ENCODE data around the gene KIF21B. TPM values are rescaled to one million over a fixed set of nuclear protein-coding genes. Genes with fewer than 3 reads are reported as not detected.
"Not testable (repeated sequence)": the region's sequence is repeated elsewhere in the genome, so short reads cannot be mapped to it uniquely, and the experiment has no call there.

KIF21B gene
- total and polyA plus RNA-seq, 4 experiments from 2014 or later: 0.55 to 94.7 (median 50.4) TPM

DNA sequence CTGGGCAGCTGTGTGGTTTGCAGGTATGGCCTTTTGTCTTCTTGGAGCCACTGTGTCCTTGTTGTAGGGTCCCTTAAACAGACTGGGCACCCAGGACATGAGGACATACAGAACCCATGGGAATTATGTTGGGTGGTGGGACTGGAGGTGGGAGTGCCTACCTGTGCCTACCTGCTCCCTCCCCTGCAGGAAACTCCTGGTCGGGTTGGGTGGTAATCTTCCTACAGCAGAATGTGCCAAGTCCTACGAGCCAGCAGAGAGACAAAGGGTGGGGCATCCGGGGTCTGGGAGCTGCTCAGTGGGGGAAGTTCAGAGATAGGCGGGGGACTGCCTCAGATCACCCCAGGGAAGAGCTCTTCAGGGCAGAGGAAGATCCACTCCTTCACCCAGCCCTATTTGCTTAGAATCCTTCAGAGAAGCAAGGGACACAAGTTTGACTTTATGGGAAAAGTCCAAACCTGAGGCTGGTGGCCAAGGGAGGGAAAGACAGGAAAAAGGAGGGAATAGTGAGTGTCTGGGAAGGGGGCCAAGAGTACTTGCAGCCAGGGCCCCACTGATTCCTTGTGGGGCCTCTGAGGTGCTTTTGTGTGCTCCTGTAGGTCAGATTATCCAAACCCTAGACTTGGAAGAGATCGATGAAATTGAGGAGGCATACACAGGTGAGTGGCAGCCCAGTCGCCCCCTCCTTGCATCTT lies 58.3 kb downstream of the KIF21B start:
- peak overlapping the region in 1 of 7 donors; percentile 79 for H3K27ac Mint-ChIP-seq
- H3K27me3 Mint-ChIP-seq: no peaks in the 10 kb centered on the region
- H3K9me3 ChIP-seq (ENCODE audit: control insufficient read depth in 1 of 2, low read length in 2 of 2): no peaks in the 10 kb centered on the region
- H3K36me3 Mint-ChIP-seq: peaks cover 7 to 24% of the 10 kb centered on the region in 2 donors
- ChIA-PET POLR2A (ENCODE audit: partially characterized antibody) (no interaction called here), CTCF (ENCODE audit: partially characterized antibody) (no interaction called here)
- no peaks in the 10 kb centered on the region for H3K27me3 ChIP-seq (ENCODE audit: insufficient read depth, low read length)
- intact Hi-C loops (cut with micrococcal nuclease): loop anchor here (10.0 kb wide), 1 partner anchor 70 kb away; the partner anchor contains the start of gene INAVA
- H3K4me3 ChIP-seq (ENCODE audit: low read length in 2 of 2): no peak overlapping the region
- no peak for DNase-seq
- peaks cover 0 to 9% (median under 1%) of the 10 kb centered on the region in 4 donors for H3K4me1 Mint-ChIP-seq
- H3K36me3 ChIP-seq (ENCODE audit: insufficient read depth, low read length): no peaks in the 10 kb centered on the region
- H3K4me1 ChIP-seq (ENCODE audit: insufficient read depth, low read length): no peaks in the 10 kb centered on the region
- no peak overlapping the region for H3K4me3 Mint-ChIP-seq
- H3K9me3 Mint-ChIP-seq: no peaks in the 10 kb centered on the region
- no peak overlapping the region for H3K27ac ChIP-seq (ENCODE audit: low read depth, low read length)

GRCh38 chr1:200963888-200964287 lies 59.6 kb downstream of the KIF21B start:
- H3K9me3 Mint-ChIP-seq; DNase-seq; H3K4me1 ChIP-seq (ENCODE audit: insufficient read depth, low read length); H3K4me1 Mint-ChIP-seq; H3K36me3 ChIP-seq (ENCODE audit: insufficient read depth, low read length); H3K27me3 Mint-ChIP-seq; H3K4me3 ChIP-seq (ENCODE audit: low read length in 2 of 2); H3K27me3 ChIP-seq (ENCODE audit: insufficient read depth, low read length); POLR2A ChIA-PET (ENCODE audit: partially characterized antibody); H3K4me3 Mint-ChIP-seq; H3K9me3 ChIP-seq (ENCODE audit: control insufficient read depth in 1 of 2, low read length in 2 of 2); H3K27ac ChIP-seq (ENCODE audit: low read depth, low read length): not testable (repeated sequence)
- intact Hi-C loops (cut with micrococcal nuclease): loop anchor here (10.0 kb wide), 1 partner anchor 69 kb away; the partner anchor contains the start of gene INAVA
- peak overlapping the region in 1 of 7 donors; percentile 84 for H3K27ac Mint-ChIP-seq
- CTCF ChIA-PET (ENCODE audit: partially characterized antibody): interaction anchor here (5.2 kb wide), 1 partner anchor 9 kb away, joined by 31 read pairs; no protein-coding TSS in a partner anchor
- H3K36me3 Mint-ChIP-seq: peaks cover 0 to 12% of the 10 kb centered on the region in 2 donors

- intact Hi-C loops (cut with micrococcal nuclease): loop anchor here (10.0 kb wide), 1 partner anchor 68 kb away; the partner anchor contains the start of gene INAVA
- no peaks in the 10 kb centered on the region for H3K27me3 ChIP-seq (ENCODE audit: insufficient read depth, low read length)
- no peaks in the 10 kb centered on the region for H3K36me3 ChIP-seq (ENCODE audit: insufficient read depth, low read length)
- peaks cover 0 to 9% (median 0%) of the 10 kb centered on the region in 4 donors for H3K4me1 Mint-ChIP-seq
- H3K27me3 Mint-ChIP-seq: no peaks in the 10 kb centered on the region
- DNase-seq: no peak
- H3K4me3 Mint-ChIP-seq: no peak overlapping the region
- no peak overlapping the region for H3K27ac ChIP-seq (ENCODE audit: low read depth, low read length)
- no peaks in the 10 kb centered on the region for H3K9me3 Mint-ChIP-seq
- ChIA-PET CTCF (ENCODE audit: partially characterized antibody) (interaction anchor here (0.7 to 5.2 kb wide), 4 partner anchors 9 to 80 kb away, joined by 3 to 31 read pairs (median 4); no protein-coding TSS in a partner anchor), POLR2A (ENCODE audit: partially characterized antibody) (no interaction called here)
- no peak overlapping the region for H3K4me3 ChIP-seq (ENCODE audit: low read length in 2 of 2)
- no peaks in the 10 kb centered on the region for H3K9me3 ChIP-seq (ENCODE audit: control insufficient read depth in 1 of 2, low read length in 2 of 2)
- H3K4me1 ChIP-seq (ENCODE audit: insufficient read depth, low read length): no peaks in the 10 kb centered on the region
- H3K27ac Mint-ChIP-seq: peak overlapping the region in 2 of 7 donors; percentile 29 to 47
- peaks cover 0 to 4% of the 10 kb centered on the region in 2 donors for H3K36me3 Mint-ChIP-seq
These were observed 60.4 kb downstream of the KIF21B start for GRCh38 chr1:200963076-200963475.

DNA sequence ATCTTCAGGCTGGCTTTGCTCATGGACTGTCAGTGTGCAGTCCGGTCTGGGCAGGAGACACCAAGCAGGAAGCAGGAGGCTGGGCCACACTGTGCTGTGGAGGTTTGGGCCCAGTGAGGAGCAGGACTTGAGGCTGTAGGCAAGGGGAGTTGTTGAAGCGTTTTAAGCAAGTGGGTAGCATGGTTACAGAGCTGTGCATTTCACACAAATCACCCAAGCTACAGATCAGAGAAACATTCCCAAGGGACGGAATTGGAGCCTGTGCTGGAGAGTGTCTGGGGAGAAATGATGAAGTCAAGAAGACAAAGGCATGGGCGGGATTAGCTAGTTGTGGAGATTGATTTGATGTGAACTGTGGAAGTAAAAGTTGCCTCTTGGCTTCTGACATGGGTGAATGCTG lies 60.9 kb downstream of the KIF21B start:
- H3K4me1 Mint-ChIP-seq: peaks cover 0 to 9% (median 0%) of the 10 kb centered on the region in 4 donors
- ChIA-PET CTCF (ENCODE audit: partially characterized antibody) (interaction anchor here (0.7 to 5.2 kb wide), 4 partner anchors 10 to 80 kb away, joined by 3 to 31 read pairs (median 4); no protein-coding TSS in a partner anchor), POLR2A (ENCODE audit: partially characterized antibody) (no interaction called here)
- Histone ChIP-seq H3K9me3 (ENCODE audit: control insufficient read depth in 1 of 2, low read length in 2 of 2) (no peaks in the 10 kb centered on the region), H3K27ac (ENCODE audit: low read depth, low read length) (no peak overlapping the region), H3K4me1 (ENCODE audit: insufficient read depth, low read length) (no peaks in the 10 kb centered on the region), H3K27me3 (ENCODE audit: insufficient read depth, low read length) (no peaks in the 10 kb centered on the region), H3K4me3 (ENCODE audit: low read length in 2 of 2) (no peak overlapping the region), H3K36me3 (ENCODE audit: insufficient read depth, low read length) (no peaks in the 10 kb centered on the region)
- H3K36me3 Mint-ChIP-seq: peaks cover 0 to 4% of the 10 kb centered on the region in 2 donors
- no peak for DNase-seq
- no peaks in the 10 kb centered on the region for H3K27me3 Mint-ChIP-seq
- intact Hi-C loops (cut with micrococcal nuclease): loop anchor here (10.0 kb wide), 1 partner anchor 68 kb away; the partner anchor contains the start of gene INAVA
- H3K9me3 Mint-ChIP-seq: no peaks in the 10 kb centered on the region
- no peak overlapping the region for H3K4me3 Mint-ChIP-seq
- H3K27ac Mint-ChIP-seq: peak overlapping the region in 1 of 7 donors; percentile 47

DNA sequence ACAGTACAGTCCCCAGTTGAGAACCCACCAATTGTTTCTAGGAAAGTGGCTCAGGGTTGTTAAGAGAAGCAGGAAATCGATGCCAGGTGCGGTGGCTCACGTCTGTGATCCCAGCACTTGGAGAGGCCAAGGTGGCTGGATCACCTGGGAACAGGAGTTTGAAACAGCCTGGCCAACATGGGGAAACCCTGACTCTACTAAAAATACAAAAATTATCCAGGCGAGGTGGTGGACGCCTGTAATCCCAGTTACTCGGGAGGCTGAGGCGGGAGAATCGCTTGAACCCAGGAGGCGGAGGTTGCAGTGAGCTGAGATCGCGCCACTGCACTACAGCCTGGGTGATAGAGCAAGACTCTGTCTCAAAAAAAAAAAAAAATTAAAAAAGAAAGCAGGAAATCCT lies 61.4 kb downstream of the KIF21B start:
- CTCF ChIA-PET (ENCODE audit: partially characterized antibody): interaction anchor here (0.7 to 5.2 kb wide), 3 partner anchors 10 to 79 kb away, joined by 3 to 31 read pairs (median 5); no protein-coding TSS in a partner anchor
- H3K27me3 ChIP-seq (ENCODE audit: insufficient read depth, low read length); H3K27ac ChIP-seq (ENCODE audit: low read depth, low read length); H3K9me3 ChIP-seq (ENCODE audit: control insufficient read depth in 1 of 2, low read length in 2 of 2); H3K4me1 ChIP-seq (ENCODE audit: insufficient read depth, low read length); H3K27ac Mint-ChIP-seq; POLR2A ChIA-PET (ENCODE audit: partially characterized antibody); H3K27me3 Mint-ChIP-seq; H3K4me3 ChIP-seq (ENCODE audit: low read length in 2 of 2); H3K4me1 Mint-ChIP-seq; H3K36me3 ChIP-seq (ENCODE audit: insufficient read depth, low read length); DNase-seq; H3K36me3 Mint-ChIP-seq; H3K4me3 Mint-ChIP-seq; H3K9me3 Mint-ChIP-seq: not testable (repeated sequence)
- intact Hi-C loops (cut with micrococcal nuclease): loop anchor here (10.0 kb wide), 1 partner anchor 67 kb away; the partner anchor contains the start of gene INAVA

GRCh38 chr1:200960948-200961340 lies 62.6 kb downstream of the KIF21B start:
- DNase-seq: no peak
- H3K4me3 ChIP-seq (ENCODE audit: low read length in 2 of 2): no peak overlapping the region
- no peaks in the 10 kb centered on the region for H3K4me1 ChIP-seq (ENCODE audit: insufficient read depth, low read length)
- no peaks in the 10 kb centered on the region for H3K36me3 Mint-ChIP-seq
- ChIA-PET CTCF (ENCODE audit: partially characterized antibody) (interaction anchor here (5.2 kb wide), 1 partner anchor 12 kb away, joined by 31 read pairs; no protein-coding TSS in a partner anchor), POLR2A (ENCODE audit: partially characterized antibody) (no interaction called here)
- H3K9me3 Mint-ChIP-seq: no peaks in the 10 kb centered on the region
- H3K27ac Mint-ChIP-seq: no peak overlapping the region
- no peak overlapping the region for H3K4me3 Mint-ChIP-seq
- H3K27me3 ChIP-seq (ENCODE audit: insufficient read depth, low read length): no peaks in the 10 kb centered on the region
- H3K27me3 Mint-ChIP-seq: no peaks in the 10 kb centered on the region
- no peaks in the 10 kb centered on the region for H3K9me3 ChIP-seq (ENCODE audit: control insufficient read depth in 1 of 2, low read length in 2 of 2)
- no peak overlapping the region for H3K27ac ChIP-seq (ENCODE audit: low read depth, low read length)
- no peaks in the 10 kb centered on the region for H3K36me3 ChIP-seq (ENCODE audit: insufficient read depth, low read length)
- intact Hi-C loops (cut with micrococcal nuclease): loop anchor here (10.0 kb wide), 1 partner anchor 66 kb away; the partner anchor contains the start of gene INAVA
- peaks cover 0 to 9% (median 0%) of the 10 kb centered on the region in 4 donors for H3K4me1 Mint-ChIP-seq

DNA sequence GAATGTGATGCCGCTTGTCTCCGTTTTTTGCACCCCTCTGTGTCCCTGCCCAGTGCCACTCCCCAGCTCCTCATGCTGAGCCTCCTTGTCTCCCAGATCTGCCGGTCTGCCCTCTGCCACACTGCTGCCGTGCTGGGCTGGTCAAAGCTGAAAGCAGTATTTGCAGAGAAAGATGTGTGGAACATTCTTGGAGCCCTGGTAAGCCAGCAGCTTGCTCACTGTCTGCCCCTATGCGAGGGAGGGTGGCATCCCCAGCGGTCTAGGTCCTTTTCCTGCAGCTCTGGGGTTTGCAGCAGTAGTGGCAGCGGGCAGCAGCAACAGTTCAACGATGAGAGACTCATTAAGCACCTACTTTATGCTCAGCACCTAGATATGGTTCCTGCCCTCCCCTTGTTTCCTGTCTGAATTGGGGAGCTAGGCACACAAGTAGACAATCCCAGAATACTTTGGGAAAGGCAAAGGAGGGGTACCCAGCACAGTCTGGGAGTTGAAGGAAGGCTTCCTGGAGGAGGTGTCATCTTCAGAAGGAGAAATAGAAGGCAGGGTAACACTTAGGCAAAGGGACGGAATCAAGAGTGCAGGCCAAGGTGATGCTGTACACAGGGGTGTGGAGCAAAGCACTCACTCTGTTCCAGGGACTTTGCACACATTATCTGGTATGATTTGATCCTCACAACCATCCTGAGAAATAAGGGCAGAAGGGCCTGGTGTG lies 63.1 kb downstream of the KIF21B start:
- no peak for DNase-seq
- Histone ChIP-seq H3K9me3 (ENCODE audit: control insufficient read depth in 1 of 2, low read length in 2 of 2) (no peaks in the 10 kb centered on the region), H3K36me3 (ENCODE audit: insufficient read depth, low read length) (no peaks in the 10 kb centered on the region), H3K4me1 (ENCODE audit: insufficient read depth, low read length) (no peaks in the 10 kb centered on the region), H3K4me3 (ENCODE audit: low read length in 2 of 2) (no peak overlapping the region), H3K27ac (ENCODE audit: low read depth, low read length) (no peak overlapping the region), H3K27me3 (ENCODE audit: insufficient read depth, low read length) (no peaks in the 10 kb centered on the region)
- H3K27ac Mint-ChIP-seq: no peak overlapping the region
- H3K36me3 Mint-ChIP-seq: no peaks in the 10 kb centered on the region
- H3K4me1 Mint-ChIP-seq: peaks cover 0 to 9% (median 0%) of the 10 kb centered on the region in 4 donors
- POLR2A ChIA-PET (ENCODE audit: partially characterized antibody): no interaction called here
- no peaks in the 10 kb centered on the region for H3K9me3 Mint-ChIP-seq
- intact Hi-C loops (cut with micrococcal nuclease): loop anchor here (10.0 kb wide), 1 partner anchor 66 kb away; the partner anchor contains the start of gene INAVA
- CTCF ChIA-PET (ENCODE audit: partially characterized antibody): interaction anchor here (5.2 kb wide), 1 partner anchor 12 kb away, joined by 31 read pairs; no protein-coding TSS in a partner anchor
- H3K27me3 Mint-ChIP-seq: peaks cover 0 to 3% of the 10 kb centered on the region in 2 donors
- H3K4me3 Mint-ChIP-seq: no peak overlapping the region

Measured in CD4-positive, alpha-beta memory T cell (primary cell).